H1 (cell line): ENCODE measurements around the gene XPNPEP3. TPM values are rescaled to one million over a fixed set of nuclear protein-coding genes. Genes with fewer than 3 reads are reported as not detected.

Experiments
- CTCF ChIA-PET: fragments of 300-600 bp; sonication (Branson Sonifier 250); formaldehyde crosslinking; loops from one replicate; lab custom pipeline; 2021; ENCODE audit not compliant: partially characterized antibody; lab: Charles Lee
- POLR2A ChIA-PET: fragments of 300-600 bp; sonication (Branson Sonifier 250); formaldehyde crosslinking; loops from one replicate; lab custom pipeline; 2021; ENCODE audit warnings: inconsistent platforms; ENCODE audit not compliant: partially characterized antibody; lab: Charles Lee
- DNase-seq, 2 experiments: peaks; one replicate each; pipeline versions ENCODE4 v3.0.0 to v3.0.0-alpha.2; 2010 to 2022; ENCODE audit warnings: low spot score in 2 of 2, low read depth in 1 of 2, mixed read lengths in 1 of 2
- FAIRE-seq: peaks from 2 replicates; lab custom pipeline; 2011; peaks lifted over from hg19 to GRCh38; lab: Jason Lieb, UNC
- H2AFZ ChIP-seq: 2 replicates; pipeline ENCODE4 v1.8.1; 2012; ENCODE audit warnings: low read length, inconsistent platforms
- H2AK5ac ChIP-seq: 2 replicates; pipeline ENCODE4 v1.6.1; 2013; ENCODE audit warnings: low read depth, low read length
- H2BK120ac ChIP-seq: replicated peaks from 2 replicates; pipeline ENCODE3; 2013; ENCODE audit warnings: low read depth, low read length, inconsistent platforms
- H2BK12ac ChIP-seq: 2 replicates; pipeline ENCODE4 v1.6.1; 2013; ENCODE audit warnings: low read depth, low read length
- H2BK15ac ChIP-seq: 2 replicates; pipeline ENCODE4 v1.6.1; 2013; ENCODE audit warnings: low read length
- H2BK20ac ChIP-seq: 2 replicates; pipeline ENCODE4 v1.6.1; 2013; ENCODE audit warnings: low read length
- H2BK5ac ChIP-seq: 2 replicates; pipeline ENCODE4 v1.6.1; 2013; ENCODE audit warnings: low read depth, low read length
- H3K14ac ChIP-seq: 2 replicates; pipeline ENCODE4 v1.6.1; 2013; ENCODE audit warnings: inconsistent platforms; ENCODE audit not compliant: insufficient read length
- H3K18ac ChIP-seq: 2 replicates; pipeline ENCODE4 v1.6.1; 2013; ENCODE audit warnings: low read length; ENCODE audit errors: extremely low read depth
- H3K23ac ChIP-seq: 2 replicates; pipeline ENCODE4 v1.6.1; 2013; ENCODE audit warnings: inconsistent platforms; ENCODE audit not compliant: insufficient read length
- H3K23me2 ChIP-seq: 2 replicates; pipeline ENCODE4 v1.6.1; 2013; ENCODE audit warnings: low read depth, low read length
- H3K27ac ChIP-seq: 2 replicates; pipeline ENCODE4 v1.6.1; 2011; ENCODE audit warnings: low read depth, low read length, inconsistent platforms
- H3K27me3 ChIP-seq, 4 experiments: replicated peaks in 1 of 4; 1 replicate in 1 of 4; 2 replicates in 3 of 4; pipeline versions ENCODE4 v1.6.1 to v1.8.1; 2011 to 2013; ENCODE audit warnings: low read length in 3 of 4, mild to moderate bottlenecking in 3 of 4, inconsistent platforms in 2 of 4, mixed read lengths in 2 of 4, moderate library complexity in 1 of 4; ENCODE audit not compliant: control insufficient read depth in 3 of 4, insufficient read depth in 3 of 4; ENCODE audit errors: extremely low read depth in 1 of 4
- H3K36me3 ChIP-seq, 4 experiments: 2 replicates each; pipeline versions ENCODE4 v1.6.1 to v1.8.1; 2011 to 2013; ENCODE audit warnings: mild to moderate bottlenecking in 4 of 4, low read length in 3 of 4, moderate library complexity in 2 of 4, control low read depth in 1 of 4, inconsistent platforms in 1 of 4; ENCODE audit not compliant: insufficient read depth in 4 of 4, control insufficient read depth in 2 of 4
- H3K4ac ChIP-seq: replicated peaks from 2 replicates; pipeline ENCODE3; 2013; ENCODE audit warnings: low read length, low read depth, mixed read lengths, inconsistent platforms; ENCODE audit not compliant: insufficient read length
- H3K4me1 ChIP-seq, 4 experiments: replicated peaks in 1 of 4; 1 replicate in 1 of 4; 2 replicates in 3 of 4; pipeline versions ENCODE4 v1.6.1 to v1.8.1; 2011 to 2013; ENCODE audit warnings: low read length in 3 of 4, inconsistent platforms in 2 of 4, mixed read lengths in 1 of 4; ENCODE audit not compliant: insufficient read depth in 4 of 4, control insufficient read depth in 3 of 4
- H3K4me2 ChIP-seq, 2 experiments: 2 replicates each; pipeline versions ENCODE4 v1.6.1 to v1.8.1; 2011 to 2013; ENCODE audit warnings: low read depth in 2 of 2, low read length in 2 of 2, control low read depth in 1 of 2, inconsistent platforms in 1 of 2, mild to moderate bottlenecking in 1 of 2; ENCODE audit not compliant: insufficient read depth in 1 of 2
- H3K4me3 ChIP-seq, 4 experiments: fragments of 200-600, 300-600 bp in 1 of 4; sonication (generic), shearing (Covaris generic), sonication (Bioruptor Twin) in 1 of 4; 2 replicates each; pipeline versions ENCODE4 v1.5.1 to v1.8.1; 2011 to 2016; ENCODE audit warnings: low read length in 4 of 4, low read depth in 3 of 4, control low read depth in 2 of 4, inconsistent platforms in 2 of 4, mild to moderate bottlenecking in 2 of 4, mixed read lengths in 1 of 4, moderate library complexity in 1 of 4; ENCODE audit not compliant: insufficient read depth in 2 of 4; ENCODE audit errors: extremely low read depth in 1 of 4
- H3K56ac ChIP-seq: replicated peaks from 2 replicates; pipeline ENCODE3; 2013; ENCODE audit warnings: low read depth, mild to moderate bottlenecking, mixed read lengths, low read length, inconsistent platforms; ENCODE audit not compliant: insufficient read length
- H3K79me1 ChIP-seq: 2 replicates; pipeline ENCODE4 v1.6.1; 2013; ENCODE audit warnings: low read depth, low read length, control low read depth
- H3K79me2 ChIP-seq, 2 experiments: 2 replicates each; pipeline versions ENCODE4 v1.6.1 to v1.8.1; 2012 to 2013; ENCODE audit warnings: low read length in 2 of 2, mild to moderate bottlenecking in 2 of 2, inconsistent platforms in 1 of 2; ENCODE audit not compliant: insufficient read depth in 2 of 2, control insufficient read depth in 1 of 2
- H3K9ac ChIP-seq, 4 experiments: replicated peaks in 1 of 4; 1 replicate in 1 of 4; 2 replicates in 3 of 4; pipeline versions ENCODE4 v1.6.1 to v1.8.1; 2011 to 2013; ENCODE audit warnings: low read depth in 3 of 4, low read length in 3 of 4, control low read depth in 2 of 4, mild to moderate bottlenecking in 2 of 4, moderate library complexity in 2 of 4, inconsistent platforms in 1 of 4; ENCODE audit errors: extremely low read depth in 1 of 4
- H3K9me3 ChIP-seq, 2 experiments: 2 replicates each; pipeline versions ENCODE4 v1.6.1 to v1.8.1; 2012 to 2013; ENCODE audit warnings: mild to moderate bottlenecking in 2 of 2, moderate library complexity in 2 of 2, control low read depth in 1 of 2, inconsistent platforms in 1 of 2, low read depth in 1 of 2, low read length in 1 of 2, mixed read lengths in 1 of 2; ENCODE audit not compliant: insufficient read depth in 2 of 2
- H4K20me1 ChIP-seq, 2 experiments: replicated peaks in 1 of 2; 2 replicates each; pipeline versions ENCODE3 to v1.8.1; 2011 to 2013; ENCODE audit warnings: inconsistent platforms in 2 of 2, low read length in 2 of 2, mild to moderate bottlenecking in 1 of 2; ENCODE audit not compliant: insufficient read depth in 2 of 2, control insufficient read depth in 1 of 2
- H4K5ac ChIP-seq: 2 replicates; pipeline ENCODE4 v1.6.1; 2013; ENCODE audit warnings: low read length, low read depth, mixed read lengths, inconsistent platforms; ENCODE audit not compliant: insufficient read length
- H4K8ac ChIP-seq: 2 replicates; pipeline ENCODE4 v1.8.0; 2013; ENCODE audit warnings: mild to moderate bottlenecking, moderate library complexity, low read length, inconsistent platforms; ENCODE audit not compliant: insufficient read depth; ENCODE audit errors: extremely low read depth
- H4K91ac ChIP-seq: replicated peaks from 2 replicates; pipeline ENCODE3; 2013; ENCODE audit warnings: low read length, mixed read lengths, inconsistent platforms; ENCODE audit not compliant: insufficient read length
- BACH1 ChIP-seq: IDR thresholded peaks from 2 replicates; pipeline ENCODE4 v1.6.1; 2012; ENCODE audit warnings: low read length, improper control_type of control experiment
- HDAC2 ChIP-seq, 2 experiments: fragments of 300-600 bp in 1 of 2; sonication (generic) in 1 of 2; IDR thresholded peaks; 2 replicates each; pipeline ENCODE4 v1.6.1; 2011 to 2012; ENCODE audit warnings: low read depth in 2 of 2, low read length in 2 of 2, mild to moderate bottlenecking in 2 of 2, moderate library complexity in 2 of 2, borderline replicate concordance in 1 of 2, inconsistent platforms in 1 of 2
- HDAC6 ChIP-seq: IDR thresholded peaks from one replicate; pipeline ENCODE4 v1.7.1; 2012; ENCODE audit warnings: low read depth, mild to moderate bottlenecking, inconsistent platforms, low read length, moderate library complexity
- KDM4A ChIP-seq: IDR thresholded peaks from one replicate; pipeline ENCODE4 v1.7.1; 2012; ENCODE audit warnings: low read depth, mild to moderate bottlenecking, moderate library complexity, low read length, inconsistent platforms; ENCODE audit not compliant: severe bottlenecking
- POLR2AphosphoS5 ChIP-seq: IDR thresholded peaks from 2 replicates; pipeline ENCODE4 v1.6.1; 2011; ENCODE audit warnings: low read depth, low read length
- POU5F1 ChIP-seq: IDR thresholded peaks from 2 replicates; pipeline ENCODE4 v1.6.1; 2011; ENCODE audit warnings: low read depth, mild to moderate bottlenecking, low read length, moderate library complexity
- RFX5 ChIP-seq: IDR thresholded peaks from 2 replicates; pipeline ENCODE4 v1.6.1; 2011; ENCODE audit warnings: low read depth, low read length, improper control_type of control experiment, borderline replicate concordance
- RXRA ChIP-seq: IDR thresholded peaks from 2 replicates; pipeline ENCODE4 v1.6.1; 2011; ENCODE audit warnings: low read depth, mild to moderate bottlenecking, low read length, moderate library complexity; ENCODE audit not compliant: insufficient read depth
- WGBS, 2 experiments: shearing (Covaris generic) in 1 of 2; methylation state at CpG; one replicate each; pipeline versions ENCODE4 v1.1.6 to v1.1.7; 2013 to 2015; ENCODE audit warnings: low lambda C conversion rate in 2 of 2, mixed read lengths in 2 of 2, inconsistent platforms in 1 of 2, low coverage in 1 of 2, missing lambda C conversion rate in 1 of 2; ENCODE audit not compliant: insufficient replicate concordance in 2 of 2, insufficient coverage in 1 of 2, insufficient read length in 1 of 2; ENCODE audit errors: extremely low coverage in 1 of 2, missing lambda C conversion rate in 1 of 2; 5-methylcytosine and 5-hydroxymethylcytosine counted together
- polyA plus RNA-seq, 7 experiments: library from polyadenylated mRNA; depleted of rRNA in 3 of 7; stranded (reverse) in 5 of 7; unstranded in 2 of 7; fragments of >200 nt in 5 of 7; fragments of 200-250 nt in 2 of 7; gene quantifications; 1 replicate in 5 of 7; 2 replicates in 1 of 7; 4 replicates in 1 of 7; pipeline versions ENCODE4 v1.2.1 to v1.2.3, GENCODE V29; 2011 to 2013; ENCODE audit warnings: missing spikeins in 2 of 7, mixed read lengths in 2 of 7
- total RNA-seq: library from RNA; stranded (reverse); fragmentation: NEBNext Ultra II Directional; extraction: Animal tissue kit (Norgen Biotek cat#: 25700); gene quantifications from 2 replicates; pipeline ENCODE4 v1.2.1, GENCODE V29; 2021
- TF ChIP-seq, protein P1 (sequence below), 3 experiments: IDR thresholded peaks; 1 replicate in 2 of 3; 2 replicates in 1 of 3; pipeline versions ENCODE4 v1.5.1 to v1.6.1; 2011; ENCODE audit warnings: low read length in 3 of 3, mild to moderate bottlenecking in 3 of 3, inconsistent platforms in 2 of 3, low read depth in 1 of 3, moderate library complexity in 1 of 3; ENCODE audit not compliant: insufficient read depth in 1 of 3; ENCODE audit errors: control extremely low read depth in 1 of 3

Gene XPNPEP3
- total and polyA plus RNA-seq, 2 of the 8 experiments (the other 6 are each of a cell fraction or from before 2014, with no cell fraction given) = 25.8 to 29.2 TPM

DNA sequence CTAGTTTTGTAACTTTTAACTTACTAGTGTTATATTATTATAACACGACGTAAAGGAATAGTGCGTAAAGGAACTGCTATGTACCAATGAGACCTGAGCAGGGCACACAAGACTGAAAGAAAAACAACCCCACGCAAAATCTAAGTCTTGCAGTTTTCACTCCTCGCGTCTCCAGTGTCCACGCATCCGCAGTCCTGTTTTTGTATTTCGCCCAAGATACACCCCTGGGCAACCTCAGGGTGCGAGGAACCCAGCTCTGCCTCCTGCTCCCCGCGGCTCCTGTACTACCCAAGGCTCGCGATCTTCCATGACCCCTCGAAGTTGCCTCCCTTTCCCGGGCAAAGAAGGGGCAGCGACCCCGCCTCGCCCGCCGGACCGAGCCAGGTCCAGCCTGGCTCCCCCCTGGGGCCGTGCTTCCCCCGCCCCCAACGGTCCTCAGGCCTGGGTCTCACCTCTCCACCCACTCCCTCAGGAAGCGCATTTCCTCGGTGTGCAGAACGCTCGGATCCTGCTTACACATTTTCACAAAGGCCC is 902 bp upstream of the XPNPEP3 start:
- H3K14ac ChIP-seq = no peak overlapping the region
- no peak for FAIRE-seq
- TF ChIP-seq RXRA (no peak), KDM4A (no peak), HDAC2 (IDR thresholded peaks at IDR 0.05; ENCODE audit: borderline replicate concordance in 1 of 2, low read depth in 2 of 2, low read length in 2 of 2) (peak in 1 of 2 experiments; percentile 22; a peak in 1 of 4 replicates), HDAC6 (no peak), RFX5 (no peak), BACH1 (0 out of 2 replicates have a peak, but pooled peaks have one; percentile 4), POU5F1 (no peak), POLR2AphosphoS5 (no peak; the same call in 1 of the 2 replicates)
- TF ChIP-seq, protein P1, sequence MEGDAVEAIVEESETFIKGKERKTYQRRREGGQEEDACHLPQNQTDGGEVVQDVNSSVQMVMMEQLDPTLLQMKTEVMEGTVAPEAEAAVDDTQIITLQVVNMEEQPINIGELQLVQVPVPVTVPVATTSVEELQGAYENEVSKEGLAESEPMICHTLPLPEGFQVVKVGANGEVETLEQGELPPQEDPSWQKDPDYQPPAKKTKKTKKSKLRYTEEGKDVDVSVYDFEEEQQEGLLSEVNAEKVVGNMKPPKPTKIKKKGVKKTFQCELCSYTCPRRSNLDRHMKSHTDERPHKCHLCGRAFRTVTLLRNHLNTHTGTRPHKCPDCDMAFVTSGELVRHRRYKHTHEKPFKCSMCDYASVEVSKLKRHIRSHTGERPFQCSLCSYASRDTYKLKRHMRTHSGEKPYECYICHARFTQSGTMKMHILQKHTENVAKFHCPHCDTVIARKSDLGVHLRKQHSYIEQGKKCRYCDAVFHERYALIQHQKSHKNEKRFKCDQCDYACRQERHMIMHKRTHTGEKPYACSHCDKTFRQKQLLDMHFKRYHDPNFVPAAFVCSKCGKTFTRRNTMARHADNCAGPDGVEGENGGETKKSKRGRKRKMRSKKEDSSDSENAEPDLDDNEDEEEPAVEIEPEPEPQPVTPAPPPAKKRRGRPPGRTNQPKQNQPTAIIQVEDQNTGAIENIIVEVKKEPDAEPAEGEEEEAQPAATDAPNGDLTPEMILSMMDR (IDR thresholded peaks at IDR 0.05; ENCODE audit: control extremely low read depth in 1 of 3, insufficient read depth in 1 of 3, low read depth in 1 of 3, low read length in 3 of 3) = no peak

More for the DNA sequence above, 902 bp upstream of the XPNPEP3 start:
- DNase-seq = no peak
- ChIA-PET POLR2A (interaction anchor here (0.6 to 4.9 kb wide), 13 partner anchors 8 to 510 kb away, joined by 3 to 24 read pairs (median 5); partner anchors contain the start of gene ADSL), CTCF (interaction anchor here (1.1 kb wide), 1 partner anchor 32 kb away, joined by 3 read pairs; no protein-coding TSS in a partner anchor)
- Histone ChIP-seq H3K4ac (no peak overlapping the region), H2BK5ac (peak overlapping the region; percentile 98), H3K4me1 (peaks cover 0 to 6% (median 0%) of the 10 kb centered on the region in 4 experiments; a peak in 2 of 7 replicates), H2BK120ac (no peak overlapping the region), H3K23ac (no peak overlapping the region), H2BK15ac (no peak overlapping the region), H3K27ac (peak overlapping the region; percentile 98), H3K56ac (peak overlapping the region; percentile 65), H3K79me2 (peaks cover 40 to 91% of the 10 kb centered on the region in 2 experiments), H3K23me2 (peaks cover 8% of the 10 kb centered on the region), H2BK12ac (no peak overlapping the region; the same call in 1 of the 2 replicates), H3K9me3 (no peaks in the 10 kb centered on the region), H4K91ac (peak overlapping the region; percentile 8), H3K9ac (peak overlapping the region; percentile 91 to 99 (median 94)), H3K4me2 (peak overlapping the region; percentile 68 to 79), H3K27me3 (no peaks in the 10 kb centered on the region), H2AK5ac (0 out of 2 replicates have a peak overlapping the region, but pooled peaks have one; percentile 46), H3K36me3 (peaks cover 0 to 7% (median 0%) of the 10 kb centered on the region in 4 experiments; a peak in 3 of 8 replicates), H3K18ac (peak overlapping the region; percentile 71; the same call in 1 of the 2 replicates), H3K79me1 (no peaks in the 10 kb centered on the region; the same call in 1 of the 2 replicates), H2AFZ (no peak overlapping the region), H4K20me1 (peaks cover 0 to 6% of the 10 kb centered on the region in 2 experiments), H4K5ac (peak overlapping the region; percentile 15), H2BK20ac (no peak overlapping the region), H4K8ac (peak overlapping the region; percentile 100; the same call in 1 of the 2 replicates), H3K4me3 (peak overlapping the region; percentile 98 to 99 (median 98))
- WGBS, 2 experiments = 2% methylated on average over 19 of the region's 29 CpGs; no CpG with 5 or more reads in 1 of the 2 experiments
